HepG2 (cell line): ENCODE measurements around the gene ELF1. TPM values are rescaled to one million over a fixed set of nuclear protein-coding genes. Genes with fewer than 3 reads are reported as not detected.

Experiments used
- ADNP ChIP-seq: sonication (generic); formaldehyde crosslinking; IDR thresholded peaks from 2 replicates; pipeline ENCODE4 v1.4.0; 2020; ENCODE audit warnings: missing genetic modification reagents
- AKAP8 ChIP-seq: sonication (generic); formaldehyde crosslinking; IDR thresholded peaks from 2 replicates; pipeline ENCODE4 v1.5.1; 2020; ENCODE audit warnings: mild to moderate bottlenecking, missing genetic modification reagents
- AKNA ChIP-seq: sonication (generic); formaldehyde crosslinking; IDR thresholded peaks from 2 replicates; pipeline ENCODE4 v1.4.0; 2020; ENCODE audit warnings: missing genetic modification reagents, borderline replicate concordance
- ARNTL ChIP-seq: sonication (generic); formaldehyde crosslinking; IDR thresholded peaks from 2 replicates; pipeline ENCODE4 v1.4.0; 2020; ENCODE audit warnings: mild to moderate bottlenecking, missing genetic modification reagents
- CBX1 ChIP-seq: IDR thresholded peaks from one replicate; pipeline ENCODE4 v1.6.1; 2016; ENCODE audit warnings: antibody characterized with exemption, low read depth
- DNMT3B ChIP-seq: conservative IDR thresholded peaks from 2 replicates; pipeline ENCODE4 v1.6.1; 2016; ENCODE audit warnings: missing biosample characterization, control low read depth
- DZIP1 ChIP-seq: sonication (generic); formaldehyde crosslinking; IDR thresholded peaks from 2 replicates; pipeline ENCODE4 v1.5.0; 2020; ENCODE audit warnings: mild to moderate bottlenecking, missing genetic modification reagents
- HDAC1 ChIP-seq: sonication (generic); formaldehyde crosslinking; IDR thresholded peaks from 2 replicates; pipeline ENCODE4 v1.5.1; 2020; ENCODE audit warnings: mild to moderate bottlenecking, missing genetic modification reagents
- KAT8 ChIP-seq: IDR thresholded peaks from 2 replicates; pipeline ENCODE4 v1.6.1; 2016; ENCODE audit warnings: missing genetic modification reagents, missing compliant biosample characterization
- MAF1 ChIP-seq: sonication (generic); formaldehyde crosslinking; IDR thresholded peaks from 2 replicates; pipeline ENCODE4 v1.5.0; 2020; ENCODE audit warnings: missing genetic modification reagents, borderline replicate concordance
- MIER3 ChIP-seq: IDR thresholded peaks from 2 replicates; pipeline ENCODE4 v1.6.1; 2016; ENCODE audit warnings: missing compliant biosample characterization, borderline replicate concordance
- NFIC ChIP-seq: IDR thresholded peaks from 2 replicates; pipeline ENCODE4 v1.6.1; 2012; ENCODE audit warnings: mild to moderate bottlenecking, low read length, inconsistent platforms
- NKX3-1 ChIP-seq: sonication (generic); formaldehyde crosslinking; IDR thresholded peaks from 2 replicates; pipeline ENCODE4 v1.5.0; 2020; ENCODE audit warnings: missing genetic modification reagents
- NR1H2 ChIP-seq: sonication (generic); formaldehyde crosslinking; IDR thresholded peaks from 2 replicates; pipeline ENCODE4 v1.8.1; 2022; ENCODE audit warnings: low read depth, missing genetic modification reagents, borderline replicate concordance
- PRMT3 ChIP-seq: sonication (generic); formaldehyde crosslinking; IDR thresholded peaks from 2 replicates; pipeline ENCODE4 v1.8.1; 2022; ENCODE audit warnings: low read depth, mild to moderate bottlenecking, moderate library complexity, missing genetic modification reagents, borderline replicate concordance
- PRPF4 ChIP-seq: fragments of 200-400 bp; formaldehyde crosslinking; IDR thresholded peaks from 2 replicates; pipeline ENCODE4 v1.6.1; 2016; ENCODE audit warnings: low read length, low read depth; ENCODE audit not compliant: poor library complexity, severe bottlenecking
- RAD51 ChIP-seq: fragments of 450-650 bp; IDR thresholded peaks from 2 replicates; pipeline ENCODE4 v1.6.1; 2016; ENCODE audit warnings: borderline replicate concordance
- SMAD1 ChIP-seq: sonication (generic); formaldehyde crosslinking; IDR thresholded peaks from 2 replicates; pipeline ENCODE4 v1.4.0; 2020; ENCODE audit warnings: missing genetic modification reagents, low read depth, mild to moderate bottlenecking, borderline replicate concordance
- TGIF2 ChIP-seq: IDR thresholded peaks from 2 replicates; pipeline ENCODE4 v1.6.1; 2016; ENCODE audit warnings: control low read depth, missing compliant biosample characterization
- ZFP62 ChIP-seq: sonication (generic); formaldehyde crosslinking; IDR thresholded peaks from 2 replicates; pipeline ENCODE4 v1.4.0; 2020; ENCODE audit warnings: missing genetic modification reagents
- ZNF24 ChIP-seq: fragments of 450-650 bp; IDR thresholded peaks from 2 replicates; pipeline ENCODE4 v1.6.1; 2017; ENCODE audit warnings: antibody characterized with exemption, mild to moderate bottlenecking
- ZNF264 ChIP-seq: sonication (generic); formaldehyde crosslinking; IDR thresholded peaks from 2 replicates; pipeline ENCODE4 v1.4.0; 2020; ENCODE audit warnings: missing genetic modification reagents
- ZNF333 ChIP-seq: sonication (generic); formaldehyde crosslinking; IDR thresholded peaks from 2 replicates; pipeline ENCODE4 v1.4.0; 2020; ENCODE audit warnings: mild to moderate bottlenecking, missing genetic modification reagents, borderline replicate concordance
- ZNF460 ChIP-seq: sonication (generic); formaldehyde crosslinking; IDR thresholded peaks from 2 replicates; pipeline ENCODE4 v1.5.1; 2020; ENCODE audit warnings: missing genetic modification reagents, mild to moderate bottlenecking, borderline replicate concordance
- ZNF468 ChIP-seq: sonication (generic); formaldehyde crosslinking; IDR thresholded peaks from 2 replicates; pipeline ENCODE4 v1.8.0; 2022; ENCODE audit warnings: mild to moderate bottlenecking, moderate library complexity, missing genetic modification reagents
- ZNF768 ChIP-seq: sonication (generic); formaldehyde crosslinking; IDR thresholded peaks from 2 replicates; pipeline ENCODE4 v1.4.0; 2020; ENCODE audit warnings: missing genetic modification reagents
- ZNF850 ChIP-seq: sonication (generic); formaldehyde crosslinking; conservative IDR thresholded peaks from 2 replicates; pipeline ENCODE4 v1.9.0; 2021; ENCODE audit warnings: mild to moderate bottlenecking, missing genetic modification reagents
- polyA plus RNA-seq, 8 experiments: library from polyadenylated mRNA; depleted of rRNA in 3 of 8; stranded (reverse) in 7 of 8; unstranded in 1 of 8; fragments of >200 nt; fragmentation: Illumina TruSeq in 4 of 8; extraction: Trizol in 4 of 8; gene quantifications; 2 replicates each; pipeline versions ENCODE4 v1.2.1 to v1.2.3, GENCODE V29; 2011 to 2016; ENCODE audit warnings: low read depth in 4 of 8, missing spikeins in 1 of 8, mixed read lengths in 1 of 8; ENCODE audit not compliant: insufficient read depth in 1 of 8
- total RNA-seq, 5 experiments: library from RNA; depleted of rRNA; stranded (reverse); fragments of >200 nt; fragmentation: Illumina TruSeq; extraction: Trizol; gene quantifications; 2 replicates each; pipeline ENCODE4 v1.2.3, GENCODE V29; 2016; ENCODE audit warnings: low read depth in 1 of 5

ELF1 gene
- total and polyA plus RNA-seq, 2 of the 13 experiments (the other 11 are each of a cell fraction or from before 2014, with no cell fraction given) = 24.6 to 71.5 TPM

GRCh38 chr13:41060724-41061074, 41.6 kb upstream of the ELF1 start (continued):
- no peak for TF ChIP-seq DZIP1
- TF ChIP-seq PRPF4 = no peak
- TF ChIP-seq HDAC1 = no peak
- TF ChIP-seq KAT8 (CRISPR knock-in tag) = 0 out of 2 replicates have a peak, but pooled peaks have one; percentile 7
- TF ChIP-seq ZNF468 (CRISPR knock-in tag) = no peak
- TF ChIP-seq TGIF2 (CRISPR knock-in tag) = no peak; the same call in 1 of the 2 replicates
- 0 out of 2 replicates have a peak, but pooled peaks have one; percentile 17 for TF ChIP-seq PRMT3
- TF ChIP-seq DNMT3B = no peak
- TF ChIP-seq NR1H2 (CRISPR knock-in tag) = no peak
- TF ChIP-seq NKX3-1 (CRISPR knock-in tag) = peak; percentile 55; the same call in 1 of the 2 replicates
- TF ChIP-seq RAD51 = no peak
- no peak for TF ChIP-seq AKNA
- TF ChIP-seq ARNTL (CRISPR knock-in tag) = no peak
- no peak for TF ChIP-seq CBX1
- TF ChIP-seq ZNF850 = no peak
- TF ChIP-seq ZNF264 (CRISPR knock-in tag) = peak; percentile 40; the same call in 1 of the 2 replicates
- TF ChIP-seq SMAD1 (CRISPR knock-in tag) = no peak
- TF ChIP-seq ZFP62 = no peak
- no peak for TF ChIP-seq MIER3 (CRISPR knock-in tag)
- no peak for TF ChIP-seq ZNF460 (CRISPR knock-in tag)
- 0 out of 2 replicates have a peak, but pooled peaks have one; percentile 3 for TF ChIP-seq AKAP8 (CRISPR knock-in tag)
- no peak for TF ChIP-seq ZNF333
- TF ChIP-seq ZNF24 = peak; percentile 94
- TF ChIP-seq MAF1 (CRISPR knock-in tag) = 0 out of 2 replicates have a peak, but pooled peaks have one; percentile 43
- 0 out of 2 replicates have a peak, but pooled peaks have one; percentile 10 for TF ChIP-seq NFIC
- TF ChIP-seq ZNF768 (CRISPR knock-in tag) = no peak
- TF ChIP-seq ADNP = peak; percentile 25; the same call in 1 of the 2 replicates
